HG02571 (cell line): ENCODE results near the gene STRBP.

Experiments used
- ATAC-seq: cut with Tn5 transposase; IDR thresholded peaks from one replicate; pipeline ENCODE4 v1.9.1; 2021; ENCODE audit warnings: mild to moderate bottlenecking, moderate library complexity; ENCODE audit not compliant: unreplicated experiment

Gene STRBP

GRCh38 chr9:123105490-123105889 lies 162.9 kb downstream of the STRBP start:
- no peak for ATAC-seq

- ATAC-seq: no peak
These were observed 163.6 kb downstream of the STRBP start for GRCh38 chr9:123104807-123105206.

DNA sequence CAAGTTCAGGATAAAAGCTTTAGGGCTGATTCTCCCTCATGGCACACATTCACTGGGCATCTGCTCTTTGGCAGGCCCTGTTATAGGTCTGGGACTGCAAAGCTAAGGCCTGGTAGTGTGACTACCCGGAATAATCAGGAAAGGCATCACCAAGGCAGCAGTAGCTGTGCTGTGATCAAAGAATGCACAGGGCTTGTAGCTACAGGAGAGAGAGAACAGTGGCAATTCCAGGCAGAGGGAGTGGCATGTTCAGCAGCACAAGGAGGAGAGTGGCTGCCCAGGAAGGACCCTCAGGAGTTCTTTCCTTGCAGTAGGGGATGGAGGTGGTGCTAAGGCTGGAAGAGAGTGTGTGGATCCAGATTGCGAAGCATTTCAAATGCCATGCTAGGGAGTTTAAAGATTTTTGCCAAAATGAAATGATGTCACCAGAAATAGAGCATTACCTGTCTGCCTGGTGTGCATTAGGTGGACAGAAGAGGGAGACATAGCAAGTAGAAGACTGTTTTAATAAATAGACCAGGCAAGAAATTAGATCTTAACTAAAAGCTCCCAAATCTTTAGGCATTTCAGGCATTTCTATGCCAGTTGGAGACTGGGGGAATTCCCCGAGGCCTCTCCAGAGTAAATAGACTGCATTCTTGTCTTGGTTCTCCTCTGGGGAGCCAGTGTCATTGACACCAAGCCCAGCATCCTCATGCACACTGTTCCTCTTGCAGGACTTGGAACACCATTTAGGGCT lies 165.8 kb downstream of the STRBP start:
- ATAC-seq: no peak

GRCh38 chr9:123099548-123099947 lies 168.8 kb downstream of the STRBP start:
- no peak for ATAC-seq

DNA sequence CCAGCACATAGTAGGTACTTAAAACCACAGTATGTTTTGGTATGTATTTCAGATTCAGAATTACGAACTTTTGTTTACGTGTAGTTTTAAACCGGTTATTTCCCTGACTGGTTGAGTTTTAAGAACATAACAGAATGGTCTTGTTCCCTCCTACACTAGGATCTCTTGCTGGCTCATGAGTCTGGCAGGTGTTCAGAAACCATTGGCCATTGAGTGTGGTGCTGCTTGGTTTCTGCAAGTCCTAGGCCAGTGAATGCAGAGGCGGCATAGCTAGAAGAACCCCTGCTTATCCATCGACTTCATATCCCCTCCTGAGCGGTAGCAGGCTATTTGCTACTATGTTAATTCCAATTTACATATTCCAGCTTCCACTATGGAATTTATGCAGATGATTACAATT lies 169.3 kb downstream of the STRBP start:
- no peak for ATAC-seq

DNA sequence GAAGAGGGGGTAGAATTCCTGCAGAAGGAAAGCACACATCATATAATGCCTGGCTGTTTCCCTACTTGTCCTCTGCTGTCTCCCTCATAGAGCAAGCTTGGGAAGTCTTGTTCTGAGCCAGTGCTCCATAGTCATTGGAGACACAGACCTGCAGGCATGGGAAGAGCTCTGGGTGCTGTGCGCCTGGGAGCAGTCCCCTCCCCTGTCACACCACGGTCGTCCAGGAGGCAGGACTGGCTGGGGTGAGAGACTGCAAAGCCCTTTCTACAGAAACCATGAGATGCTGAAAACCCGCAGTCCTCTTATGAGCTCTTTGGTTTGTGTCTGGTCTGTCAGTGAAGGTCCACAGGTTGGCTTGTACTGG lies 170.3 kb downstream of the STRBP start:
- ATAC-seq: no peak

DNA sequence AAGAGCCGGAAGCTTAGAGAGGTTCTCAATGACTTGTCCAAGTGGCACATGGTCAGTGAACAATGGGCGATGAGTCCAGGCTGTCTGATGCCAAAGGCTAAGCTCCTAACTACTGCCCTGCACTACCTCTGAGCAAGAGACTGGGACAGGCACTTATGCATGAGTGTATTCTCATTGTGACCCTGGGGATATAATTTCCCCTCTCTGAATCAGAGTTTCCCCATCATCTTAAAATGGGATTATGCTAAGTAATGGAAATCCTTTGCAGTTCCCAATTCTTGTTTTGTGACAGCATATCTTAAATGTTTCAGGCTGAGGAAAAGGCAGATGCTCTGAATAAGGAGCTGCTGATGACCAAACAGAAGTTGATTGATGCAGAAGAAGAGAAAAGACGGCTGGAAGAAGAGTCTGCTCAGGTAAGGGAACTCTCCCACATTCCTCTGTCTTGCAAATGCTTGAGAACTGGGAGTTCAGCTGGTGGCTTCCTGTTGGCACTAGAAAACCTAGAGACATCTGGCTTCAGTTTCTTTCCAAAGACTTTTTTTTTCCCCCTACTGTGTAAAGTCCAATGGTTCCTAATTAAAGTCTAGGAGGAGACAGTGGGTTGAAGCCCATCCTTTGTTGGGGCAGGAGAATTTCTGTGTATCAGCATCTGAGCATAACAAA lies 170.8 kb downstream of the STRBP start:
- no peak for ATAC-seq

GRCh38 chr9:123096987-123097386 lies 171.4 kb downstream of the STRBP start:
- no peak for ATAC-seq

DNA sequence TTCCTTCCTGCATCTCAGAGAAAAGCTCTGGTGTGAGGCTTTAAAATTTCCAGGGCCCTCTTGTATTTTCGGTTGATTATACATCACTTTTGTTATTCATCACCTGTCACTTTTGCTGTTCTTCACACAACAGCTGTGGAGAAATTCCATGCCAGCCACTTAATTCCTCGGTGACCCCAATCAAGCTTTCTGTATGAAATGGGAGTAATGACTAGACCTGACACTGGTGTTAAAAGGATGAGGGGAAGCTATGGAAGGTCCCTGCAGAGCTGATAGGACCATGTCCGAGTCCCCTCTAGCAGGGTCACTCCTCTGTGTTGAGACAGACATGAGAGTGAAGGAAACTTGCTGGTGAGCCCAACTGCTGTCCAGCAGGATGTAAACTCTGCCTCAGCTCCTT lies 175.2 kb downstream of the STRBP start:
- ATAC-seq: no peak

- no peak for ATAC-seq
These were observed 176.9 kb downstream of the STRBP start for GRCh38 chr9:123091459-123091858.

GRCh38 chr9:123090956-123091355 lies 177.4 kb downstream of the STRBP start:
- ATAC-seq: no peak

GRCh38 chr9:123090198-123090896 lies 178.0 kb downstream of the STRBP start:
- ATAC-seq: no peak

GRCh38 chr9:123089790-123090189 lies 178.6 kb downstream of the STRBP start:
- no peak for ATAC-seq

DNA sequence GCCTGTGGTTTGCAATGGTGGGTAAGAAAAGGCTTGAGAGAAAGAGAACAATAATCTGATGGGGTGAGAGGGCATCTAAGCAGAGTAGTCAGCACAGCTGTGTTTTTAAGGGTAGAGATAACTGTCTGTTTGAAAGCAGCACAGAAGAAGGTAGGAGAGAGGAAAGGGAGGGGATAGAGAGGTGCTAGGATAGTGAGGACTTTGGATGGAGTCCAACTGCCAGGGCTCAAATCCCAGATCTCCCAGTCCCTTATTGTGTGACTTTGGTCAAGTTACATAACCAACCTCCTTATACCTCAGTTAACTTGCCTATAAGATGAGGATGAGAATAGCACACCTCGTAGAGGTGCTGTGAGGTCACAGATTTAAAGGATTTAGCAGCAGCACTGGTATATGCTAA lies 179.3 kb downstream of the STRBP start:
- ATAC-seq: no peak

- no peak for ATAC-seq
These were observed 181.0 kb downstream of the STRBP start for GRCh38 chr9:123087359-123087888.

GRCh38 chr9:123085916-123086315 lies 182.5 kb downstream of the STRBP start:
- no peak for ATAC-seq

GRCh38 chr9:123084256-123084655 lies 184.1 kb downstream of the STRBP start:
- no peak for ATAC-seq

DNA sequence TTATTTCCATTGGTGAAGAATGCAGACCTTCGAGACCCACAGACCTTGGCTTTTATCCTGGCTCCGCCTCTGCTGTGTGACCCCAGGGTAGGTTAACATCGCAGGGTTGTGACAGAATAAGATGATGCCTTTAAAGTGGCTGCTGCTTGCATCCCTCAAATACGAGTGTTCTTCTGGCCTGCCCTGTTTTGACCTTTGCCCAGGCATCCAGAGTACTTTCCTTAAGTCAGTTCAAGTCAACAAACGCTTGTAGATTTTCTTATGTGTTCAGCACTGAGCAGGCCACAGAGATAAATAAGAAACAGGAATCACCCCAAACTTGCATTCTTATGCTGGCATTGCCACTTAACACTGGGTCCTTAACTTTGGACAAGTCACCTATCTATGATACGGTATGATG lies 184.7 kb downstream of the STRBP start:
- ATAC-seq: no peak

- ATAC-seq: no peak
These were observed 186.6 kb downstream of the STRBP start for GRCh38 chr9:123081824-123082223.

- ATAC-seq: no peak
These were observed 187.9 kb downstream of the STRBP start for GRCh38 chr9:123080444-123080843.

GRCh38 chr9:123074628-123075027 lies 193.8 kb downstream of the STRBP start:
- ATAC-seq: no peak

DNA sequence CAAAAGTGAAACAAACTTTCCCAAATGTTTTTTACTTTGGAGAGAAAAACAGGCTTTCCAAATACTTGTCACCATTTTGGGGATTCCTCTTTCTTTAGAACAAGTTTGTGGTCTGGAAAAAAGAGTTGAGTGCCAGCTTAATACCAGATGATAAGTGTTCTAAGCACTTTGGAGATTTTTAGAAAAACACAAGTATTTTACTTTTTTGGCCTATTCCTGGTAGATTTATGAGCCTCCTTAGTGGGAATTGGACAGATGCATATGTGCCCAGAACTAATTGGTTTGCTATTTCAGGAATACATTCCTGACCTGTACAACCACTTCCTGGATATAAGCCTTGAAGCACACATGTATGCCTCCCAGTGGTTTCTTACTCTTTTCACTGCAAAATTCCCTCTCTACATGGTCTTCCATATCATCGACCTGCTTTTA lies 194.4 kb downstream of the STRBP start:
- no peak for ATAC-seq
